Type B pancreatic cell (in vitro differentiated cells): Measurements from ENCODE around the gene IFT20. TPM values are rescaled to one million over a fixed set of nuclear protein-coding genes. Genes with fewer than 3 reads are reported as not detected.

Experiments used
- DNase-seq: peaks from one replicate; pipeline ENCODE4 v3.0.0; 2021; ENCODE audit warnings: mixed read lengths; ENCODE audit not compliant: unreplicated experiment; ENCODE audit errors: extremely low spot score
- H3K27ac Mint-ChIP-seq: 2 replicates; pipeline ENCODE4 v1.8.0; 2021; ENCODE audit warnings: mild to moderate bottlenecking, mixed read lengths
- H3K27me3 Mint-ChIP-seq: 2 replicates; pipeline ENCODE4 v1.8.0; 2021; ENCODE audit warnings: mixed read lengths
- H3K36me3 Mint-ChIP-seq: 2 replicates; pipeline ENCODE4 v1.8.0; 2021; ENCODE audit warnings: mixed read lengths
- H3K4me1 Mint-ChIP-seq: one replicate; pipeline ENCODE4 v1.8.0; 2021; ENCODE audit warnings: mixed read lengths; ENCODE audit not compliant: unreplicated experiment
- H3K4me3 Mint-ChIP-seq: 2 replicates; pipeline ENCODE4 v1.8.0; 2021; ENCODE audit warnings: mild to moderate bottlenecking, mixed read lengths
- H3K9me3 Mint-ChIP-seq: 2 replicates; pipeline ENCODE4 v1.8.0; 2021; ENCODE audit warnings: mixed read lengths
- CTCF ChIP-seq: fragments of 200-600 bp; sonication (generic); conservative IDR thresholded peaks from 2 replicates; pipeline ENCODE4 v1.5.0; 2021; ENCODE audit warnings: antibody characterized with exemption, mild to moderate bottlenecking
- microRNA-seq: library from miRNA; unstranded; fragments of <30 nt; microRNA quantifications from one replicate; pipeline ENCODE4, GENCODE V29; 2020
- total RNA-seq: library from RNA; stranded (reverse); gene quantifications from 2 replicates; pipeline ENCODE4 v1.2.1, GENCODE V29; 2021; ENCODE audit warnings: low replicate concordance

IFT20 gene
- total RNA-seq, 1 donor from 2014 or later: 43.6 TPM

GRCh38 chr17:28282596-28282995 lies 52.7 kb downstream of the IFT20 start:
- H3K27me3 Mint-ChIP-seq: no peaks in the 10 kb centered on the region
- peak overlapping the region; percentile 37 for H3K27ac Mint-ChIP-seq
- H3K4me1 Mint-ChIP-seq: no peaks in the 10 kb centered on the region
- no peak for DNase-seq
- no peaks in the 10 kb centered on the region for H3K36me3 Mint-ChIP-seq
- TF ChIP-seq CTCF: no peak
- H3K4me3 Mint-ChIP-seq: no peak overlapping the region
- H3K9me3 Mint-ChIP-seq: no peaks in the 10 kb centered on the region

DNA sequence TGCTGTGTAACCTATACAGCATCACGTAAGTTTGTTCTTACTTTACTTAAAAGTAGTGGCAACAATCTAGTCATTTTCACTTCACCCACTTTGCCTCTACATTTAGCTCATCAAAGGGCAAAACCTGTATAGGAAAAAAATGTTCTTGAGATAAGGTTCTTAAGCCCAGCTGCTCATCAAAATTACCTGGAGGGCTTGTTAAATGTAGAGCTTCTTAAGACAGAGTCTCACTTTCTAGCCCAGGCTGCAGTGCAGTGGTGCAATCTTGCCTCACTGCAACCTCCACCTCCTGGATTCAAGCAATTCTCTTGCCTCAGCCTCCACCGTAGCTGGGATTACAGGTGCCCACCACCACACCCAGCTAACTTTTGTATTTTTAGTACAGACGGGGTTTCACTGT lies 54.4 kb downstream of the IFT20 start:
- Mint-ChIP-seq H3K4me1 (no peaks in the 10 kb centered on the region), H3K27ac (no peak overlapping the region), H3K4me3 (no peak overlapping the region), H3K36me3 (no peaks in the 10 kb centered on the region), H3K27me3 (no peaks in the 10 kb centered on the region), H3K9me3 (no peaks in the 10 kb centered on the region)
- TF ChIP-seq CTCF: no peak
- no peak for DNase-seq

GRCh38 chr17:28279411-28279810 lies 55.9 kb downstream of the IFT20 start:
- Mint-ChIP-seq H3K9me3 (no peaks in the 10 kb centered on the region), H3K36me3 (no peaks in the 10 kb centered on the region), H3K27ac (no peak overlapping the region), H3K4me1 (peaks cover 9% of the 10 kb centered on the region), H3K27me3 (peaks cover 1% of the 10 kb centered on the region), H3K4me3 (no peak overlapping the region)
- no peak for TF ChIP-seq CTCF
- DNase-seq: no peak

Small RNA genes within 50 kb of the gene (microRNA-seq; reads per million reads assigned to microRNA genes)
- gene MIR4723: 2.5 reads per million

Other genes starting within 250 kb of the IFT20 start
- 43.0 and 99.9 TPM in 2 replicates for gene TMEM97, start 16.3 kb downstream of the IFT20 start, total RNA-seq
- gene TNFAIP1, start 289 bp upstream of the IFT20 start, total RNA-seq: 37.8 and 55.6 TPM in 2 replicates
- gene POLDIP2, start 22.1 kb upstream of the IFT20 start, total RNA-seq: 79.3 and 90.8 TPM in 2 replicates
- gene SEBOX, start 29.7 kb upstream of the IFT20 start, total RNA-seq: not detected in 2 replicates
- 20.3 and 54.1 TPM in 2 replicates for gene VTN, start 34.8 kb upstream of the IFT20 start, total RNA-seq
- gene SARM1, start 36.2 kb upstream of the IFT20 start, total RNA-seq: 13.4 and 29.6 TPM in 2 replicates
- 21.9 and 29.6 TPM in 2 replicates for gene SLC46A1, start 70.7 kb upstream of the IFT20 start, total RNA-seq
- 1.2 and 8.7 TPM in 2 replicates for gene SLC13A2, start 138.2 kb upstream of the IFT20 start, total RNA-seq
- gene FOXN1, start 170.9 kb upstream of the IFT20 start, total RNA-seq: 1.0 and 1.2 TPM in 2 replicates
- 40.2 and 52.2 TPM in 2 replicates for gene UNC119, start 217.2 kb upstream of the IFT20 start, total RNA-seq
- 66.1 and 75.0 TPM in 2 replicates for gene PIGS, start 236.1 kb upstream of the IFT20 start, total RNA-seq
- 7.1 and 12.6 TPM in 2 replicates for gene ALDOC, start 241.4 kb upstream of the IFT20 start, total RNA-seq